BLaER1 treated with 17β-estradiol and CSF1 and Interleukin-3, amounts not matched to agents 10 nM and 100 nM (cell line): Measurements from ENCODE around the gene PRELP.

Source experiments
- H3K27ac ChIP-seq, 11 experiments: shearing (Covaris generic); formaldehyde crosslinking; 2 replicates each; pipeline ENCODE4 v1.8.1; 2022
- H3K27me3 ChIP-seq, 11 experiments: shearing (Covaris generic); formaldehyde crosslinking; 2 replicates each; pipeline ENCODE4 v1.8.1; 2022
- H3K36me3 ChIP-seq, 11 experiments: shearing (Covaris generic); formaldehyde crosslinking; 2 replicates each; pipeline ENCODE4 v1.8.1; 2022
- H3K4me1 ChIP-seq, 10 experiments: shearing (Covaris generic); formaldehyde crosslinking; 2 replicates each; pipeline ENCODE4 v1.8.1; 2022
- H3K4me2 ChIP-seq, 11 experiments: shearing (Covaris generic); formaldehyde crosslinking; 2 replicates each; pipeline ENCODE4 v1.8.1; 2022
- H3K4me3 ChIP-seq, 10 experiments: shearing (Covaris generic); formaldehyde crosslinking; 2 replicates each; pipeline ENCODE4 v1.8.1; 2022
- H3K9ac ChIP-seq, 11 experiments: shearing (Covaris generic); formaldehyde crosslinking; 2 replicates each; pipeline ENCODE4 v1.8.1; 2022
- H3K9me3 ChIP-seq, 11 experiments: shearing (Covaris generic); formaldehyde crosslinking; replicated peaks in 1 of 11; 2 replicates each; pipeline ENCODE4 v1.8.1; 2022
- H4K20me1 ChIP-seq, 11 experiments: shearing (Covaris generic); formaldehyde crosslinking; 2 replicates each; pipeline ENCODE4 v1.8.1; 2022
- Cebpa-rat ChIP-seq, 11 experiments: shearing (Covaris generic); IDR thresholded peaks; 2 replicates each; pipeline ENCODE4 v1.8.1; 2022

Gene PRELP

DNA sequence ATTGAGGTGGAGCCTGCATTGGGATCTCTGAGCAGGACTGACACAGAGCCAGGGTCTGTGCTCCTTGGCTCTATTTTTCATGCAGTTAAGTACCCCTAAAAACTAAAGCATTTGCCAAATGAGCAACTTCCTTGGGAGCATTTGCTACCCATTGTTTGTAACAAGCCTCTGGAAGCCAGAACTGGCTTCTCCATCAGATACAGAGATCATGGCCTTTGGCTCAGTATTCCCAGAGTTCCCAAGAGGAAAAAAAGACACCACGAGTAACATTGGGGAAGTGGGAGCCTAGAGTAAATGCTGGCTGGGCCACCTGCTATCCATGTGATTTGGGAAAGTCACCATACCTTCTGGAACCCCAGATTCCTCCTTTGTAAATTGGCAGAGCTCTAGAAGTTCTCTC lies 63.1 kb downstream of the PRELP start:
- no peak overlapping the region for H3K4me2 ChIP-seq
- H3K4me3 ChIP-seq, result no peak overlapping the region
- no peaks in the 10 kb centered on the region for H3K27me3 ChIP-seq
- H3K4me1 ChIP-seq, result no peaks in the 10 kb centered on the region
- H3K27ac ChIP-seq, result no peak overlapping the region
- H3K36me3 ChIP-seq, result no peaks in the 10 kb centered on the region
- no peak for TF ChIP-seq Cebpa-rat (IDR thresholded peaks at IDR 0.05)
- H3K9me3 ChIP-seq, result no peaks in the 10 kb centered on the region
- no peak overlapping the region for H3K9ac ChIP-seq
- H4K20me1 ChIP-seq, result no peaks in the 10 kb centered on the region

DNA sequence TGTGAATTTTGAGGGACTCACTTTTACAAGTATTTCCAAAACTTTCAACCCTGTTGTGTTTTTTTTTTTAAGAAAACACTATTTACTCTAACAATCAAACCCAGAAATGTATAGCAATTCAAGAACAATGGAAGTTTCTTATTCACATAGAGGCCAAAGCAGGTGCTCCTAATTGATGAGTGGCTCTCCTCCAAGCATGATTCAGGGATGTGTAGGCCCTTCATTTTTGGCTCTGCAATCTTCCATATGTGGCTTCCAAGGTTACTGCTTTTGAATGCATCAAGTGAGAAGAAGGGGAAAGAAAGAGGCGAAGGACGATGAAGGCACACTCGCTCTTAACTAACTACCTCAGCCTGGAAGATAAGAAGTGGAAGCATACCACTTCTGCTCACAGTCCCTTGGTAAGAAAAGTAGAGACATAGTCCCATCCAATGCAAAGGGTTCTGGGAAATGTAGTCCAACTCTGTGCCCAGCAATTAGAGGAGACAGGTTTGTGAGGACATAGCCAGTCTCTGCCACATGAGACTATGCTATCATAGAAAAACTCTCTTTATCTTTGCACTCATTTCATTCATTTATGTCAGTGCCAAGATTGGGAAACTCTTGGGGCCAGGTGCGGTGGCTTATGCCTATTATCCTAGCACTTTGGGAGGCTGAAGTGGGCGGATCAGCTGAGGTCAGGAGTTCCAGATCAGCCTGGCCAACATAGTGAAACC lies 64.4 kb downstream of the PRELP start:
- Histone ChIP-seq H3K4me2 (no peak overlapping the region), H3K4me1 (no peaks in the 10 kb centered on the region), H3K27ac (no peak overlapping the region), H3K9ac (no peak overlapping the region), H3K4me3 (no peak overlapping the region), H3K36me3 (no peaks in the 10 kb centered on the region), H4K20me1 (no peaks in the 10 kb centered on the region), H3K27me3 (no peaks in the 10 kb centered on the region), H3K9me3 (no peaks in the 10 kb centered on the region)
- TF ChIP-seq Cebpa-rat (IDR thresholded peaks at IDR 0.05), result no peak
